HEK293 (cell line): ENCODE data around the gene GALNT10.

ENCODE experiments used
- TRIM28 ChIP-seq: IDR thresholded peaks from 2 replicates; pipeline ENCODE4 v1.6.1; 2011; ENCODE audit warnings: low read length, control low read depth, borderline replicate concordance
- TF ChIP-seq, protein P1 (sequence below): fragments of 450-650 bp; formaldehyde crosslinking; IDR thresholded peaks from 2 replicates; pipeline ENCODE4 v1.5.1; 2017; ENCODE audit warnings: missing biosample characterization, missing genetic modification characterization
- TF ChIP-seq, protein P2 (sequence below): fragments of 450-650 bp; formaldehyde crosslinking; IDR thresholded peaks from 2 replicates; pipeline ENCODE4 v1.5.1; 2016; ENCODE audit warnings: missing biosample characterization, missing genetic modification characterization
- TF ChIP-seq, protein P3 (sequence below): fragments of 450-650 bp; formaldehyde crosslinking; IDR thresholded peaks from 2 replicates; pipeline ENCODE4 v1.5.1; 2016; ENCODE audit warnings: missing biosample characterization, missing genetic modification characterization

DNA sequence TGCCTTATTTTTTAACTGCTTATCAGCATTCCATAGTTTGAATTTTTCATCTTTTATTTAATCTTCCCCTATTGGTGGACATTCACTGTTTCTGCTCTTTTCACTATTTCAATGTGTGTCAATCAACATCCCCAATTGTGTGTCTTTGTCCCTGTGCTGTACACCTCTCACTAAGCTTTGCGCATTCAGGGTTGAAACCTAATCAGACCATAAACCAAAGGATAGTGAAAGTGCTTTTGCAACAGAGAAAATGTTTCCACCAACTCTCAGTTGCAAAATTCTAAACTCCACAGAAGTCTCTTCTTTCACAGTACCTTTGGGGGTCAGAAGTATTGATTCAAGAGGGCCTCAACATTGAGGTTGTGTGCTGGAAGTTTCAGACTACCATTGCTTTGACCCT, 128.2 kb downstream of the GALNT10 start:
- TF ChIP-seq, protein P1, sequence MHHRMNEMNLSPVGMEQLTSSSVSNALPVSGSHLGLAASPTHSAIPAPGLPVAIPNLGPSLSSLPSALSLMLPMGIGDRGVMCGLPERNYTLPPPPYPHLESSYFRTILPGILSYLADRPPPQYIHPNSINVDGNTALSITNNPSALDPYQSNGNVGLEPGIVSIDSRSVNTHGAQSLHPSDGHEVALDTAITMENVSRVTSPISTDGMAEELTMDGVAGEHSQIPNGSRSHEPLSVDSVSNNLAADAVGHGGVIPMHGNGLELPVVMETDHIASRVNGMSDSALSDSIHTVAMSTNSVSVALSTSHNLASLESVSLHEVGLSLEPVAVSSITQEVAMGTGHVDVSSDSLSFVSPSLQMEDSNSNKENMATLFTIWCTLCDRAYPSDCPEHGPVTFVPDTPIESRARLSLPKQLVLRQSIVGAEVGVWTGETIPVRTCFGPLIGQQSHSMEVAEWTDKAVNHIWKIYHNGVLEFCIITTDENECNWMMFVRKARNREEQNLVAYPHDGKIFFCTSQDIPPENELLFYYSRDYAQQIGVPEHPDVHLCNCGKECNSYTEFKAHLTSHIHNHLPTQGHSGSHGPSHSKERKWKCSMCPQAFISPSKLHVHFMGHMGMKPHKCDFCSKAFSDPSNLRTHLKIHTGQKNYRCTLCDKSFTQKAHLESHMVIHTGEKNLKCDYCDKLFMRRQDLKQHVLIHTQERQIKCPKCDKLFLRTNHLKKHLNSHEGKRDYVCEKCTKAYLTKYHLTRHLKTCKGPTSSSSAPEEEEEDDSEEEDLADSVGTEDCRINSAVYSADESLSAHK = no peak
- TF ChIP-seq, protein P2, sequence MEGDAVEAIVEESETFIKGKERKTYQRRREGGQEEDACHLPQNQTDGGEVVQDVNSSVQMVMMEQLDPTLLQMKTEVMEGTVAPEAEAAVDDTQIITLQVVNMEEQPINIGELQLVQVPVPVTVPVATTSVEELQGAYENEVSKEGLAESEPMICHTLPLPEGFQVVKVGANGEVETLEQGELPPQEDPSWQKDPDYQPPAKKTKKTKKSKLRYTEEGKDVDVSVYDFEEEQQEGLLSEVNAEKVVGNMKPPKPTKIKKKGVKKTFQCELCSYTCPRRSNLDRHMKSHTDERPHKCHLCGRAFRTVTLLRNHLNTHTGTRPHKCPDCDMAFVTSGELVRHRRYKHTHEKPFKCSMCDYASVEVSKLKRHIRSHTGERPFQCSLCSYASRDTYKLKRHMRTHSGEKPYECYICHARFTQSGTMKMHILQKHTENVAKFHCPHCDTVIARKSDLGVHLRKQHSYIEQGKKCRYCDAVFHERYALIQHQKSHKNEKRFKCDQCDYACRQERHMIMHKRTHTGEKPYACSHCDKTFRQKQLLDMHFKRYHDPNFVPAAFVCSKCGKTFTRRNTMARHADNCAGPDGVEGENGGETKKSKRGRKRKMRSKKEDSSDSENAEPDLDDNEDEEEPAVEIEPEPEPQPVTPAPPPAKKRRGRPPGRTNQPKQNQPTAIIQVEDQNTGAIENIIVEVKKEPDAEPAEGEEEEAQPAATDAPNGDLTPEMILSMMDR (tag by site-specific recombination) = no peak
- TF ChIP-seq, protein P3, sequence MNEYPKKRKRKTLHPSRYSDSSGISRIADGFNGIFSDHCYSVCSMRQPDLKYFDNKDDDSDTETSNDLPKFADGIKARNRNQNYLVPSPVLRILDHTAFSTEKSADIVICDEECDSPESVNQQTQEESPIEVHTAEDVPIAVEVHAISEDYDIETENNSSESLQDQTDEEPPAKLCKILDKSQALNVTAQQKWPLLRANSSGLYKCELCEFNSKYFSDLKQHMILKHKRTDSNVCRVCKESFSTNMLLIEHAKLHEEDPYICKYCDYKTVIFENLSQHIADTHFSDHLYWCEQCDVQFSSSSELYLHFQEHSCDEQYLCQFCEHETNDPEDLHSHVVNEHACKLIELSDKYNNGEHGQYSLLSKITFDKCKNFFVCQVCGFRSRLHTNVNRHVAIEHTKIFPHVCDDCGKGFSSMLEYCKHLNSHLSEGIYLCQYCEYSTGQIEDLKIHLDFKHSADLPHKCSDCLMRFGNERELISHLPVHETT = no peak
- no peak for TF ChIP-seq TRIM28
